DND-41 (cell line): ENCODE results near the gene ZNF625.

Source experiments
- ATAC-seq: fragments of 200-7000 bp; cut with Tn5 transposase; 3 replicates; pipeline ENCODE4 v1.9.1; 2021; ENCODE audit warnings: low read depth; ENCODE audit not compliant: insufficient read depth
- DNase-seq: peaks from one replicate; pipeline ENCODE4 v3.0.0-alpha.2; 2020
- H2AFZ ChIP-seq: 2 replicates; pipeline ENCODE4 v1.6.0; 2012; ENCODE audit warnings: low read depth, low read length
- H3K27ac ChIP-seq: 2 replicates; pipeline ENCODE4 v1.5.1; 2012; ENCODE audit warnings: low read length, inconsistent platforms
- H3K27me3 ChIP-seq: fragments of 200-600 bp; sonication (generic); 2 replicates; pipeline ENCODE4 v1.6.0; 2012; ENCODE audit warnings: low read length, mild to moderate bottlenecking, inconsistent platforms; ENCODE audit not compliant: insufficient read depth, poor library complexity
- H3K36me3 ChIP-seq: 2 replicates; pipeline ENCODE4 v1.5.1; 2012; ENCODE audit warnings: low read length, inconsistent platforms; ENCODE audit not compliant: insufficient read depth
- H3K4me1 ChIP-seq: 2 replicates; pipeline ENCODE4 v1.5.1; 2012; ENCODE audit warnings: mild to moderate bottlenecking, low read length; ENCODE audit not compliant: insufficient read depth
- H3K4me2 ChIP-seq: 2 replicates; pipeline ENCODE4 v1.6.0; 2012; ENCODE audit warnings: mild to moderate bottlenecking, moderate library complexity, low read length, inconsistent platforms; ENCODE audit not compliant: insufficient read depth
- H3K4me3 ChIP-seq, 2 experiments: fragments of 200-600 bp in 1 of 2; shearing (Covaris generic) in 1 of 2; 2 replicates each; pipeline ENCODE4 v1.5.1; 2012 to 2016; ENCODE audit warnings: inconsistent platforms in 2 of 2, low read length in 2 of 2, mild to moderate bottlenecking in 2 of 2, low read depth in 1 of 2, moderate library complexity in 1 of 2
- H3K79me2 ChIP-seq: 2 replicates; pipeline ENCODE4 v1.6.0; 2012; ENCODE audit warnings: low read length, inconsistent platforms; ENCODE audit not compliant: insufficient read depth
- H3K9ac ChIP-seq: 2 replicates; pipeline ENCODE4 v1.6.0; 2012; ENCODE audit warnings: low read depth, mild to moderate bottlenecking, inconsistent platforms, low read length, moderate library complexity
- H3K9me3 ChIP-seq: 2 replicates; pipeline ENCODE4 v1.5.1; 2012; ENCODE audit warnings: low read length, moderate library complexity, mild to moderate bottlenecking, inconsistent platforms; ENCODE audit not compliant: insufficient read depth, severe bottlenecking
- H4K20me1 ChIP-seq: 2 replicates; pipeline ENCODE4 v1.6.0; 2012; ENCODE audit warnings: low read length; ENCODE audit not compliant: insufficient read depth
- EZH2 ChIP-seq: IDR thresholded peaks from 3 replicates; pipeline ENCODE4 v1.6.1; 2012; ENCODE audit warnings: borderline replicate concordance, low read depth, mild to moderate bottlenecking, moderate library complexity, low read length, inconsistent platforms; ENCODE audit not compliant: severe bottlenecking
- TF ChIP-seq, protein P1 (sequence below): IDR thresholded peaks from 2 replicates; pipeline ENCODE4 v1.5.1; 2012; ENCODE audit warnings: borderline replicate concordance, low read length, moderate library complexity, mild to moderate bottlenecking; ENCODE audit not compliant: poor library complexity, severe bottlenecking; ENCODE audit errors: extremely low read depth

The ZNF625 gene

DNA sequence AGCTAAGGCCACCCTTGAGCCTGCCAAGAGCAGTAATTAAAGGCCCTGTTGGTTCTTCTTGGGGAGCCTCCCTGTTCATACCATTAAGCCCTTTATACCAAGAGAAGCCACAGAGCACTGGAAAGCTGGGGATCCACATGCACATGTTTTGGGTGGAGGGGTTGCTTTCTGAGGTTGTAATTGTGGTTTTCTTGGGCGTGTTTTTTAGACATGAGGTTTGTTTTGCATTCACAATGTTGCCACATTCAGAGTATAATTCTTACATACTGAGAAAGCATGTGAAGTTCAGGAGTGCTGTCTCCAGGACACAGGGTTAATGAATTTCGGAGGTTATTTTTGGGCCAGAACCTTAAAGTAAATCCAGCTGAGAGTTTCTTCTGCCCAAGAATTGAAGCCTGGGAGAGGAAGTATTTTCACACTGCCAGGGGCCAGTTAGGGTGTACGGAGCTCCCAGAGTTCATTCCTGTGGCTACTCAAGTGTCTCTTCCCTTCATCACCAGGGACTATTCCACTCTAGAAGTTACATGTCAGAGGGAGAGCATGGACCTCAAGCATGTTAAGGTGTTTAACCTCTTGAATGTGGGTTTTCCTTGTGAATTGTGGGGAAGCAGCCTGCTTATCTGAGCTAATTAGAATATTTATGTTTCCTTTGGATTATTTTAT is 43.4 kb upstream of the ZNF625 start:
- Histone ChIP-seq H2AFZ (no peak overlapping the region), H3K4me1 (peaks cover 5% of the 10 kb centered on the region; the same call in 1 of the 2 replicates), H3K4me2 (no peak overlapping the region), H3K27ac (no peak overlapping the region), H3K27me3 (no peaks in the 10 kb centered on the region), H3K4me3 (no peak overlapping the region), H3K9me3 (peaks cover 4% of the 10 kb centered on the region), H3K36me3 (peaks cover 12% of the 10 kb centered on the region), H3K9ac (no peak overlapping the region), H4K20me1 (no peaks in the 10 kb centered on the region), H3K79me2 (peaks cover 21% of the 10 kb centered on the region)
- TF ChIP-seq EZH2 = no peak
- TF ChIP-seq, protein P1, sequence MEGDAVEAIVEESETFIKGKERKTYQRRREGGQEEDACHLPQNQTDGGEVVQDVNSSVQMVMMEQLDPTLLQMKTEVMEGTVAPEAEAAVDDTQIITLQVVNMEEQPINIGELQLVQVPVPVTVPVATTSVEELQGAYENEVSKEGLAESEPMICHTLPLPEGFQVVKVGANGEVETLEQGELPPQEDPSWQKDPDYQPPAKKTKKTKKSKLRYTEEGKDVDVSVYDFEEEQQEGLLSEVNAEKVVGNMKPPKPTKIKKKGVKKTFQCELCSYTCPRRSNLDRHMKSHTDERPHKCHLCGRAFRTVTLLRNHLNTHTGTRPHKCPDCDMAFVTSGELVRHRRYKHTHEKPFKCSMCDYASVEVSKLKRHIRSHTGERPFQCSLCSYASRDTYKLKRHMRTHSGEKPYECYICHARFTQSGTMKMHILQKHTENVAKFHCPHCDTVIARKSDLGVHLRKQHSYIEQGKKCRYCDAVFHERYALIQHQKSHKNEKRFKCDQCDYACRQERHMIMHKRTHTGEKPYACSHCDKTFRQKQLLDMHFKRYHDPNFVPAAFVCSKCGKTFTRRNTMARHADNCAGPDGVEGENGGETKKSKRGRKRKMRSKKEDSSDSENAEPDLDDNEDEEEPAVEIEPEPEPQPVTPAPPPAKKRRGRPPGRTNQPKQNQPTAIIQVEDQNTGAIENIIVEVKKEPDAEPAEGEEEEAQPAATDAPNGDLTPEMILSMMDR = no peak
- DNase-seq = no peak
- no peak for ATAC-seq

DNA sequence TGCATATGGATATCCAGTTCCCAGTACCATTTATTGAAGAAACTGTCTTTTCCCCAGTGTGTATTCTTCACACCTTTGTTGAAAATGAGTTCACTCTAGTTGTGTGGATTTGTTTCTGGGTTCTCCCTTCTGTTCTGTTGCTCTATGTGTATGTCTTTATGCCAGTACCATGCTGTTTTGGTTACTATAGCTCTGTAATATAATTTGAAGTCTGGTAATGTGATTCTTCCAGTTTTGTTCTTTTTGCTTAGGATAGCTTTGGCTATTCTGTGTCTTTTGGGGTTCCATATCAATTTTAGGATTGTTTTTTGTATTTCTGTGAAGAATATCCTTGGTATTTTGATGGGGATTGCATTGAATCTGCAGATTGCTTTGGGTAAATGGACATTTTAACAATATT is 41.6 kb upstream of the ZNF625 start:
- H2AFZ ChIP-seq = no peak overlapping the region
- no peaks in the 10 kb centered on the region for H4K20me1 ChIP-seq
- H3K27ac ChIP-seq = no peak overlapping the region
- H3K9ac ChIP-seq = no peak overlapping the region
- DNase-seq (no peak), ATAC-seq (no peak)
- peaks cover 8% of the 10 kb centered on the region for H3K9me3 ChIP-seq
- peaks cover 5% of the 10 kb centered on the region; the same call in 1 of the 2 replicates for H3K4me1 ChIP-seq
- H3K36me3 ChIP-seq = peaks cover 16% of the 10 kb centered on the region
- H3K79me2 ChIP-seq = peaks cover 14% of the 10 kb centered on the region
- H3K4me3 ChIP-seq = no peak overlapping the region
- no peak overlapping the region for H3K4me2 ChIP-seq
- TF ChIP-seq, protein P1 = no peak
- no peak for TF ChIP-seq EZH2
- no peaks in the 10 kb centered on the region for H3K27me3 ChIP-seq

DNA sequence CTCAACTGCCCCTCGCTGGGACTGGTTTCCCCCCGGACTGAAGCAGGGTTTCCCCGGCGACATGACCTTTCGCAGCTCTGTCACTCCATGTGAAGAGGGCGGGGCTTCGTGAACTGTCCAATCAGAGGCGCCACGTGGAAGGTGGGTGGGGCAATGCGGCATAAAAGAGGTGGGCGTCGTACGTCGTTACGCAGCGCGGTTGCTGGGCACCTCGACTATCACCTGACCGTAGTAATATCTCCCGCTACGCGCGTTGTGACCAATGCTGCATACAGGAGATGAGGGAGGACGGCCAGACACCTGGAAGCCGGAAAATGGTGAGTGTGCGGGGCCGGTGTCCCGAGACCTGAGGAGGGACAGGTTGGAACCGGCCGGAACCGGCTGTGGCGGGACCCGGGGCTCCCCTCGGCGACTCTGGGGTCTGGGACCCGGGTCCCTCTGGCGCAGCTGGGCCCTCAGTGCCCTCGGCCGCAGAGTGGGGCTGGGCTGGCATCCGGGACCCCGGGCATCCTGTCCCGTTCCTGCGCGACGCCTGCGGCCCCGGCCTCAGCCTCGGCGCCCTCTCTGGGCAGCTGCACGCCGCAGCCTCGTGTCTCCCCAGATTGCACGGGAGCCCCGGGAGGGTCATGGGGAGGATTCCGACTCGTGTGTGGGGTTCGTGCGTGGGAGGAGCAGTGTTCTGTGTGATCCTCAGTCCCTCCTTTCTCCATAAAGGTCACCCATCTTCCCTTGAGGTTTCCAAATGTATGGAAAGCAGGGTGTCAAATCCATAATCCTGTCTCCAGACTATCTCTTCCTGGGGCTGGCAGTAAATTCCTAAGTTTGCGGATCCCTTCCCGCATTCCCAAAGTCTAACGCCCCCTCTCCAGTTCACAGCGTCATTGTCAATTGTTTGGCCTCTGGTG is 38.5 kb upstream of the ZNF625 start:
- no peak for DNase-seq
- peaks cover 42% of the 10 kb centered on the region for H3K36me3 ChIP-seq
- H3K4me2 ChIP-seq = no peak overlapping the region

More for the DNA sequence above, 38.5 kb upstream of the ZNF625 start:
- no peak overlapping the region for H2AFZ ChIP-seq
- peaks cover 12% of the 10 kb centered on the region for H3K79me2 ChIP-seq
- H3K9me3 ChIP-seq = peaks cover 8% of the 10 kb centered on the region
- ATAC-seq = no peak
- H3K27ac ChIP-seq = no peak overlapping the region
- H3K27me3 ChIP-seq = no peaks in the 10 kb centered on the region
- TF ChIP-seq, protein P1 = no peak
- no peak for TF ChIP-seq EZH2
- H4K20me1 ChIP-seq = no peaks in the 10 kb centered on the region
- H3K9ac ChIP-seq = no peak overlapping the region
- peaks cover 5% of the 10 kb centered on the region; the same call in 1 of the 2 replicates for H3K4me1 ChIP-seq
- no peak overlapping the region for H3K4me3 ChIP-seq
